GM13977 (cell line): ENCODE measurements around the gene SERTAD4.

Experiments
- DNase-seq: peaks from one replicate; pipeline ENCODE4 v3.0.0; 2012; ENCODE audit warnings: low spot score
- CTCF ChIP-seq: IDR thresholded peaks from 2 replicates; pipeline ENCODE4 v1.5.1; 2012; ENCODE audit warnings: mild to moderate bottlenecking, control low read depth; ENCODE audit not compliant: insufficient read depth; ENCODE audit errors: extremely low read depth, missing control alignments
- in situ Hi-C: fragments of 300-500 bp; cut with MboI; formaldehyde crosslinking; loops from one replicate; pipeline ENCODE4 v1.12.0; 2022; ENCODE audit warnings: low sequenced_read_pairs, low pct_unique_long_range_greater_than_20kb, mixed read lengths, inconsistent platforms; ENCODE audit not compliant: unreplicated experiment

The SERTAD4 gene

GRCh38 chr1:210291081-210291764, 58.6 kb downstream of the SERTAD4 start:
- in situ Hi-C loops: no loop called here

GRCh38 chr1:210291786-210292230, 59.2 kb downstream of the SERTAD4 start:
- no peak for TF ChIP-seq CTCF
- in situ Hi-C loops: no loop called here
- no peak for DNase-seq

More at GRCh38 chr1:210291081-210291764, 58.6 kb downstream of the SERTAD4 start:
- DNase-seq: no peak
- TF ChIP-seq CTCF: no peak

GRCh38 chr1:210292231-210292871, 59.8 kb downstream of the SERTAD4 start:
- DNase-seq: peak; percentile 69
- peak; percentile 53 for TF ChIP-seq CTCF
- in situ Hi-C loops: no loop called here

GRCh38 chr1:210293171-210293607, 60.6 kb downstream of the SERTAD4 start:
- no peak for DNase-seq
- in situ Hi-C loops: no loop called here
- no peak for TF ChIP-seq CTCF

GRCh38 chr1:210294999-210295745, 62.6 kb downstream of the SERTAD4 start:
- no peak for TF ChIP-seq CTCF
- in situ Hi-C loops: no loop called here
- DNase-seq: no peak
